ENCODE data around the gene FSCN2.

DNA sequence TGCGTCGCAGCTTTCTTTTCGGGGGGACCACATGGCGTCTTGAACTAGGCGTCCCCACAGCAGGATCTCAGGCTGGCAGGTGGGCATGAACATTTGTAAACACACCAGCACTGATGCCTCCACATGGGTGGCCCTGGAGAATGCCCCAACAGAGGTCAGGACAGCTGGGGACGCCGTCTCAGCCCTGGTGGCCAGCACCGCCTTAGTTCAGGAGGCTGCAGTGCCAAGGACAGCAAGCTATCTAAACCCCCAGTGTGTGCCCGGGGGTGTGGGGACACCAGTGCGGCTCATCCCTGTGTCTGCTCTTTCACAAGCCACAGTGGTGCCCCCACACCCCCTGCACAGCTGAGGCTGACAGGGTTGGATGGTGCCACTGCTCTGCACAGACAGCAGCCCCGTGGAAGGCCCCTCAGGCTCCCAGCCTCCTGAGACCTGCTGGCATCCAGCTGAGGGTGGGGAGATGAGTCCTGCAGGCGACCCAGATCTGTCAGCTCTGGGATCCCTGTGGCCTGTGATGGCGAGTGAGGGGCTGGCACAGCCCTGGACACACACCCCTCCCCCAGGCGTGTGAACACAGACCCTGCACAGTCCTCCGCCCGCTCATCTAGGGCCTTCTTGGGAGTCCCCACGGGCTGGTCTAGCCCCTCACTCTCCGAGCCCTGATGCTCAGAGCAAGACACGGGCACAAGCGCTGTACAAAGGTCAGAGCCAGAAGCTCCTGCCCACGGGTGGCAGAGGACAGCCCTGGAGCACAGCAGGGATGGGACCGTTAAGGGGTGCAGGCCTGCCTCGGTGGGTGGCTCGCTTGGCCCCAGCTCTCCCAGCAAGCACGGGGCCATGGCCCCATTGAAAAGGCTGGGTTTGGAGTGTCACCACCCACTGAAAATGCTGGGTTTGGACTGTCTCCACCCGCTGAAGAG is 10.7 kb downstream of the FSCN2 start:
- TF ChIP-seq, protein P1, sequence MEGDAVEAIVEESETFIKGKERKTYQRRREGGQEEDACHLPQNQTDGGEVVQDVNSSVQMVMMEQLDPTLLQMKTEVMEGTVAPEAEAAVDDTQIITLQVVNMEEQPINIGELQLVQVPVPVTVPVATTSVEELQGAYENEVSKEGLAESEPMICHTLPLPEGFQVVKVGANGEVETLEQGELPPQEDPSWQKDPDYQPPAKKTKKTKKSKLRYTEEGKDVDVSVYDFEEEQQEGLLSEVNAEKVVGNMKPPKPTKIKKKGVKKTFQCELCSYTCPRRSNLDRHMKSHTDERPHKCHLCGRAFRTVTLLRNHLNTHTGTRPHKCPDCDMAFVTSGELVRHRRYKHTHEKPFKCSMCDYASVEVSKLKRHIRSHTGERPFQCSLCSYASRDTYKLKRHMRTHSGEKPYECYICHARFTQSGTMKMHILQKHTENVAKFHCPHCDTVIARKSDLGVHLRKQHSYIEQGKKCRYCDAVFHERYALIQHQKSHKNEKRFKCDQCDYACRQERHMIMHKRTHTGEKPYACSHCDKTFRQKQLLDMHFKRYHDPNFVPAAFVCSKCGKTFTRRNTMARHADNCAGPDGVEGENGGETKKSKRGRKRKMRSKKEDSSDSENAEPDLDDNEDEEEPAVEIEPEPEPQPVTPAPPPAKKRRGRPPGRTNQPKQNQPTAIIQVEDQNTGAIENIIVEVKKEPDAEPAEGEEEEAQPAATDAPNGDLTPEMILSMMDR (IDR thresholded peaks at IDR 0.05): no peak
- TF ChIP-seq POLR2A (IDR thresholded peaks at IDR 0.05): no peak

Data from body of pancreas (tissue), 4 donors.